IMR-90 (cell line): ENCODE results near the gene KCNQ2. TPM values are rescaled to one million over a fixed set of nuclear protein-coding genes. Genes with fewer than 3 reads are reported as not detected.

Experiments used
- ATAC-seq: fragments of 200-7000 bp; cut with Tn5 transposase; 2 replicates; pipeline ENCODE4 v1.9.1; 2020; ENCODE audit warnings: low read depth, mild to moderate bottlenecking, moderate library complexity
- BruUV-seq: library from RNA; stranded (reverse); fragments of 400-500 nt; replicated peaks from 2 replicates; lab custom pipeline; 2021; lab: Mats Ljungman, UMichigan
- CTCF ChIA-PET: fragments of 300-600 bp; formaldehyde crosslinking; extraction: SDS; loops from one replicate; lab custom pipeline; 2021; ENCODE audit warnings: antibody characterized with exemption; lab: Yijun Ruan, JAX
- POLR2A ChIA-PET: fragments of 300-600 bp; sonication (Branson Sonifier 250); formaldehyde crosslinking; loops from one replicate; lab custom pipeline; 2022; ENCODE audit warnings: antibody characterized with exemption; ENCODE audit not compliant: unreplicated experiment; lab: Charles Lee
- DNase-seq: peaks from one replicate; pipeline ENCODE4 v3.0.0; 2013
- H2AFZ ChIP-seq: replicated peaks from 2 replicates; pipeline ENCODE3; 2013; ENCODE audit warnings: low read length, mild to moderate bottlenecking; ENCODE audit not compliant: poor library complexity
- H2AK5ac ChIP-seq: 2 replicates; pipeline ENCODE4 v1.6.1; 2013; ENCODE audit warnings: low read depth, low read length, inconsistent platforms
- H2AK9ac ChIP-seq: replicated peaks from 2 replicates; pipeline ENCODE3; 2013; ENCODE audit warnings: mild to moderate bottlenecking, low read depth, low read length, moderate library complexity; ENCODE audit not compliant: poor library complexity
- H2BK120ac ChIP-seq: 2 replicates; pipeline ENCODE4 v1.6.1; 2013; ENCODE audit warnings: low read depth, low read length, inconsistent platforms
- H2BK15ac ChIP-seq: 3 replicates; pipeline ENCODE4 v1.6.1; 2013; ENCODE audit warnings: low read depth, low read length, inconsistent platforms
- H2BK20ac ChIP-seq: 2 replicates; pipeline ENCODE4 v1.6.1; 2013; ENCODE audit warnings: low read depth, mild to moderate bottlenecking, inconsistent platforms, low read length, moderate library complexity
- H2BK5ac ChIP-seq: 2 replicates; pipeline ENCODE4 v1.6.1; 2013; ENCODE audit warnings: mild to moderate bottlenecking, low read depth, low read length, inconsistent platforms; ENCODE audit not compliant: poor library complexity, severe bottlenecking
- H3K14ac ChIP-seq: replicated peaks from 2 replicates; pipeline ENCODE4 v1.6.1; 2013; ENCODE audit warnings: low read depth, low read length, inconsistent platforms
- H3K18ac ChIP-seq: 2 replicates; pipeline ENCODE4 v1.6.1; 2013; ENCODE audit warnings: low read depth, low read length, control low read depth
- H3K23ac ChIP-seq: 2 replicates; pipeline ENCODE4 v1.6.1; 2013; ENCODE audit warnings: low read depth, low read length, inconsistent platforms
- H3K27ac ChIP-seq: 2 replicates; pipeline ENCODE4 v1.5.1; 2013; ENCODE audit warnings: mild to moderate bottlenecking, control low read depth, low read length; ENCODE audit not compliant: insufficient read depth
- H3K27me3 ChIP-seq: 2 replicates; pipeline ENCODE4 v1.6.1; 2013; ENCODE audit warnings: low read length; ENCODE audit not compliant: control insufficient read depth, insufficient read depth
- H3K36me3 ChIP-seq: 2 replicates; pipeline ENCODE4 v1.6.1; 2013; ENCODE audit warnings: low read length, mixed read lengths; ENCODE audit not compliant: control insufficient read depth, insufficient read depth
- H3K4ac ChIP-seq: 2 replicates; pipeline ENCODE4 v1.6.1; 2013; ENCODE audit warnings: low read depth, low read length, inconsistent platforms
- H3K4me1 ChIP-seq: 2 replicates; pipeline ENCODE4 v1.6.1; 2013; ENCODE audit warnings: low read length, mixed read lengths; ENCODE audit not compliant: control insufficient read depth, insufficient read depth
- H3K4me2 ChIP-seq: 2 replicates; pipeline ENCODE4 v1.6.1; 2013; ENCODE audit warnings: low read depth, mild to moderate bottlenecking, control low read depth, low read length, moderate library complexity
- H3K4me3 ChIP-seq: 2 replicates; pipeline ENCODE4 v1.5.1; 2013; ENCODE audit warnings: low read depth, mild to moderate bottlenecking, control low read depth, low read length, moderate library complexity; ENCODE audit not compliant: insufficient read depth
- H3K56ac ChIP-seq: 2 replicates; pipeline ENCODE4 v1.6.1; 2013; ENCODE audit warnings: low read length, inconsistent platforms; ENCODE audit not compliant: insufficient read depth; ENCODE audit errors: extremely low read depth
- H3K79me1 ChIP-seq, 2 experiments: 2 replicates each; pipeline ENCODE4 v1.6.1; 2013; ENCODE audit warnings: low read length in 2 of 2, inconsistent platforms in 1 of 2, low read depth in 1 of 2
- H3K9ac ChIP-seq: 2 replicates; pipeline ENCODE4 v1.6.1; 2013; ENCODE audit warnings: low read depth, low read length, control low read depth
- H3K9me1 ChIP-seq: 2 replicates; pipeline ENCODE4 v1.6.1; 2013; ENCODE audit warnings: low read length, inconsistent platforms; ENCODE audit not compliant: insufficient read depth
- H3K9me3 ChIP-seq: 2 replicates; pipeline ENCODE4 v1.6.1; 2013; ENCODE audit warnings: low read length; ENCODE audit not compliant: control insufficient read depth, insufficient read depth
- H4K20me1 ChIP-seq: 2 replicates; pipeline ENCODE4 v1.6.1; 2013; ENCODE audit warnings: low read length, inconsistent platforms; ENCODE audit not compliant: insufficient read depth
- H4K5ac ChIP-seq: 2 replicates; pipeline ENCODE4 v1.6.1; 2013; ENCODE audit warnings: mild to moderate bottlenecking, low read depth, low read length, control low read depth
- H4K8ac ChIP-seq, 2 experiments: 2 replicates each; pipeline ENCODE4 v1.6.1; 2013; ENCODE audit warnings: low read depth in 2 of 2, low read length in 2 of 2, control low read depth in 1 of 2, inconsistent platforms in 1 of 2
- H4K91ac ChIP-seq: 2 replicates; pipeline ENCODE4 v1.6.1; 2013; ENCODE audit warnings: low read depth, low read length, inconsistent platforms; ENCODE audit not compliant: insufficient read depth
- BHLHE40 ChIP-seq: fragments of 150-350 bp; IDR thresholded peaks from 2 replicates; pipeline ENCODE4 v1.6.1; 2016; ENCODE audit warnings: mild to moderate bottlenecking, low read depth, low read length
- CEBPB ChIP-seq: IDR thresholded peaks from 2 replicates; pipeline ENCODE4 v1.6.1; 2012; ENCODE audit warnings: low read depth, low read length, improper control_type of control experiment
- CHD1 ChIP-seq: IDR thresholded peaks from 2 replicates; pipeline ENCODE4 v1.6.1; 2012; ENCODE audit warnings: low read depth, low read length, improper control_type of control experiment
- CTCF ChIP-seq: conservative IDR thresholded peaks from 2 replicates; pipeline ENCODE4 v1.5.1; 2012; ENCODE audit warnings: mild to moderate bottlenecking, low read depth, low read length, improper control_type of control experiment
- MAFK ChIP-seq: IDR thresholded peaks from 2 replicates; pipeline ENCODE4 v1.6.1; 2012; ENCODE audit warnings: low read depth, low read length, improper control_type of control experiment
- MAZ ChIP-seq: IDR thresholded peaks from 2 replicates; pipeline ENCODE4 v1.6.1; 2012; ENCODE audit warnings: low read depth, mild to moderate bottlenecking, low read length, improper control_type of control experiment, moderate library complexity, borderline replicate concordance
- MXI1 ChIP-seq: IDR thresholded peaks from 2 replicates; pipeline ENCODE4 v1.6.1; 2012; ENCODE audit warnings: low read depth, mild to moderate bottlenecking, low read length, moderate library complexity, borderline replicate concordance
- NFE2L2 ChIP-seq: fragments of 150-350 bp; IDR thresholded peaks from 2 replicates; pipeline ENCODE4 v1.6.1; 2016; ENCODE audit warnings: low read depth, mild to moderate bottlenecking, low read length
- POLR2A ChIP-seq: IDR thresholded peaks from 2 replicates; pipeline ENCODE4 v1.6.1; 2012; ENCODE audit warnings: mild to moderate bottlenecking, low read depth, low read length
- RAD21 ChIP-seq: IDR thresholded peaks from 2 replicates; pipeline ENCODE4 v1.6.1; 2012; ENCODE audit warnings: low read length, improper control_type of control experiment
- RCOR1 ChIP-seq: IDR thresholded peaks from 2 replicates; pipeline ENCODE4 v1.6.1; 2012; ENCODE audit warnings: mild to moderate bottlenecking, low read length, improper control_type of control experiment; ENCODE audit not compliant: insufficient replicate concordance
- RFX5 ChIP-seq: IDR thresholded peaks from 2 replicates; pipeline ENCODE4 v1.8.0; 2012; ENCODE audit warnings: low read depth, mild to moderate bottlenecking, low read length, moderate library complexity
- SMC3 ChIP-seq: fragments of 150-350 bp; IDR thresholded peaks from 2 replicates; pipeline ENCODE4 v1.6.1; 2016; ENCODE audit warnings: low read depth, mild to moderate bottlenecking, antibody characterized with exemption, low read length, moderate library complexity
- USF2 ChIP-seq: fragments of 150-350 bp; IDR thresholded peaks from 2 replicates; pipeline ENCODE4 v1.6.1; 2017; ENCODE audit warnings: mild to moderate bottlenecking, antibody characterized with exemption, low read length, low read depth
- WGBS, 2 experiments: methylation state at CpG; one replicate each; pipeline versions ENCODE4 v1.1.5 to v1.1.7; 2013; ENCODE audit warnings: missing lambda C conversion rate in 2 of 2; ENCODE audit not compliant: insufficient read length in 1 of 2; ENCODE audit errors: extremely low coverage in 2 of 2; 5-methylcytosine and 5-hydroxymethylcytosine counted together
- dilution Hi-C: fragments of 300-500 bp; cut with HindIII; formaldehyde crosslinking; loops from one replicate; pipeline ENCODE4 v1.14.3; 2018; ENCODE audit warnings: low sequenced_read_pairs; ENCODE audit not compliant: unreplicated experiment
- in situ Hi-C: fragments of 300-500 bp; cut with MboI; formaldehyde crosslinking; loops from 3 replicates; pipeline ENCODE4 v1.14.3; 2019; ENCODE audit warnings: low sequenced_read_pairs, inconsistent platforms, mixed read lengths
- intact Hi-C: fragments of 100-400 bp; cut with micrococcal nuclease; formaldehyde crosslinking; loops from 2 replicates; pipeline ENCODE4 v1.10.0; 2022
- polyA plus RNA-seq, 3 experiments: library from polyadenylated mRNA; depleted of rRNA; stranded (reverse); fragments of >200 nt; gene quantifications; 2 replicates each; pipeline ENCODE4 v1.2.3, GENCODE V29; 2012; ENCODE audit warnings: low replicate concordance in 1 of 3
- total RNA-seq: library from RNA; depleted of rRNA; stranded (reverse); fragments of >200 nt; gene quantifications from 2 replicates; pipeline ENCODE4 v1.2.3, GENCODE V29; 2012

The KCNQ2 gene
- total and polyA plus RNA-seq, 2 of the 4 experiments (the other 2 are of a cell fraction) = 0.02 TPM; not detected in 1

GRCh38 chr20:63371291-63371865 lies 101.1 kb downstream of the KCNQ2 start:
- H2BK120ac ChIP-seq = no peak overlapping the region
- H3K4me1 ChIP-seq = no peaks in the 10 kb centered on the region
- peaks cover 65% of the 10 kb centered on the region for H3K27me3 ChIP-seq
- in situ Hi-C loops = no loop called here
- DNase-seq (no peak), ATAC-seq (no peak)
- no TSS peak for BruUV-seq
- H3K36me3 ChIP-seq = no peaks in the 10 kb centered on the region
- no peak overlapping the region for H4K5ac ChIP-seq
- H2AK9ac ChIP-seq = no peak overlapping the region
- dilution Hi-C loops = no loop called here
- no peak overlapping the region for H4K91ac ChIP-seq
- no peak overlapping the region for H3K18ac ChIP-seq
- H2BK5ac ChIP-seq = no peak overlapping the region
- no peak overlapping the region for H3K4me3 ChIP-seq
- POLR2A ChIA-PET = no interaction called here
- H2BK20ac ChIP-seq = no peak overlapping the region
- TF ChIP-seq MXI1 (no peak), RFX5 (no peak), MAFK (no peak), USF2 (no peak), RAD21 (no peak), BHLHE40 (no peak), SMC3 (no peak), CHD1 (no peak), NFE2L2 (no peak), CEBPB (no peak), RCOR1 (no peak), POLR2A (no peak), MAZ (no peak), CTCF (no peak)
- H4K8ac ChIP-seq = no peak overlapping the region
- H3K9me1 ChIP-seq = no peaks in the 10 kb centered on the region
- no peak overlapping the region for H2BK15ac ChIP-seq
- H3K79me1 ChIP-seq = no peaks in the 10 kb centered on the region
- 63% methylated on average over 13 of the region's 28 CpGs; no CpG with 5 or more reads in 1 of the 2 experiments for WGBS, 2 experiments
- no peak overlapping the region for H3K9ac ChIP-seq
- no peak overlapping the region for H2AFZ ChIP-seq
- no peak overlapping the region for H3K14ac ChIP-seq
- H3K4ac ChIP-seq = no peak overlapping the region
- no peak overlapping the region for H3K23ac ChIP-seq
- no peak overlapping the region for H3K27ac ChIP-seq
- intact Hi-C loops = no loop called here
- H3K4me2 ChIP-seq = no peak overlapping the region
- H2AK5ac ChIP-seq = no peak overlapping the region
- CTCF ChIA-PET = no interaction called here
- no peaks in the 10 kb centered on the region for H3K9me3 ChIP-seq
- 0 out of 2 replicates have a peak, but pooled peaks cover 4% of the 10 kb centered on the region for H4K20me1 ChIP-seq
- H3K56ac ChIP-seq = no peak overlapping the region
